Heart right ventricle (tissue), 16 donors: ENCODE results near the gene CC2D1A. TPM values are rescaled to one million over a fixed set of nuclear protein-coding genes. Genes with fewer than 3 reads are reported as not detected.

Source experiments
- ATAC-seq, 8 donors: fragments of 200-7000 bp; cut with Tn5 transposase; one replicate each; pipeline ENCODE4 v1.9.1; 2020; ENCODE audit warnings: mild to moderate bottlenecking in 8 of 8, moderate library complexity in 8 of 8, moderate number of reproducible peaks in 1 of 8
- DNase-seq, 2 donors: peaks; one replicate each; pipeline ENCODE4 v3.0.0-alpha.2; 2020
- H3K27ac ChIP-seq, 10 donors: fragments of 200-600 bp; sonication (generic) in 2 of 10; one replicate each; pipeline versions ENCODE4 v1.5.0 to v1.8.0; 2020 to 2022; ENCODE audit warnings: mild to moderate bottlenecking in 3 of 10
- H3K27me3 ChIP-seq, 7 donors: fragments of 200-600 bp; one replicate each; pipeline ENCODE4 v1.8.0; 2021 to 2022; ENCODE audit warnings: mild to moderate bottlenecking in 2 of 7
- H3K36me3 ChIP-seq, 9 donors: fragments of 200-600 bp; sonication (generic) in 1 of 9; one replicate each; pipeline versions ENCODE4 v1.5.0 to v1.8.0; 2020 to 2022; ENCODE audit warnings: mild to moderate bottlenecking in 2 of 9
- H3K4me1 ChIP-seq, 9 donors: fragments of 200-600 bp; sonication (generic) in 1 of 9; one replicate each; pipeline versions ENCODE4 v1.5.0 to v1.8.0; 2020 to 2022; ENCODE audit warnings: mild to moderate bottlenecking in 4 of 9
- H3K4me3 ChIP-seq, 10 donors: fragments of 200-600 bp; sonication (generic) in 2 of 10; one replicate each; pipeline versions ENCODE4 v1.5.0 to v1.8.0; 2020 to 2022; ENCODE audit warnings: mild to moderate bottlenecking in 7 of 10, moderate library complexity in 2 of 10
- H3K9me3 ChIP-seq, 11 donors: fragments of 200-600 bp in 10 of 11; sonication (generic) in 2 of 11; one replicate each; pipeline versions ENCODE4 v1.5.0 to v1.8.0; 2013 to 2022; ENCODE audit warnings: mild to moderate bottlenecking in 2 of 11, control low read depth in 1 of 11, moderate library complexity in 1 of 11
- WGBS, 2 donors: extraction: QIAGEN DNeasy Blood & Tissue Kit; methylation state at CpG; one replicate each; pipeline ENCODE4 v1.1.7; 2013; ENCODE audit warnings: inconsistent platforms in 1 of 2; 5-methylcytosine and 5-hydroxymethylcytosine counted together
- intact Hi-C, 10 donors: fragments of 100-400 bp; cut with DNase I; formaldehyde crosslinking; loops; one replicate each; pipeline versions ENCODE4 v1.11.1 to v1.14.2; 2022
- polyA plus RNA-seq, 2 donors: library from polyadenylated mRNA; stranded (reverse); fragments of 200-250 nt; gene quantifications; one replicate each; pipeline ENCODE4 v1.2.3, GENCODE V29; 2013
- total RNA-seq, 10 donors: library from RNA; stranded (reverse); fragmentation: NEBNext Ultra II Directional in 3 of 10; extraction: Animal tissue kit (Norgen Biotek cat#: 25700) in 3 of 10; gene quantifications; one replicate each; pipeline versions ENCODE4 v1.2.1 to v1.2.4, GENCODE V29; 2021 to 2023
- TF ChIP-seq, protein P1 (sequence below), 9 donors: fragments of 200-600 bp; sonication (generic) in 2 of 9; IDR thresholded peaks; one replicate each; pipeline versions ENCODE4 v1.5.0 to v1.8.0; 2021 to 2022; ENCODE audit warnings: antibody characterized with exemption in 9 of 9, mild to moderate bottlenecking in 5 of 9, moderate library complexity in 1 of 9
- donor health status: Arrhythmogenic right ventricular cardiomyopathy.
- donor health status: ischemic (EF 13 %, LVEDD 7.1; RV severe dilation, severe dysfunction).
- donor health status: healthy with polysubstance abuse.
- donor health status: DM: no; HTN: yes; CAD: no.
- donor health status: DM: no; HTN: no; CAD: no.
- donor health status: ischemic (EF 25% LVEDD 6.9; RV normal size, moderate dysfunction).
- donor health status: ischemic (EF 25% LVEDD 5.7; RV mildly dilated, moderate dysfunction).
- donor health status: healthy.
- donor health status: DM: yes; HTN: yes; CAD: no.
- donor health status: Ischemic cardiomyopathy.
- donor health status: ischemic (EF 35%, LVEDD 5.7; RV mildly dilated, moderate dysfunction).
- donor health status: nonischemic (EF 11% LVEDD 7.7; RV severe dilation, severe dysfunction).
- donor health status: DM: yes; HTN: yes; CAD: no.
- donor health status: PGD.
- donor health status: ischemic (EF 29% LVEDD 5.4; RV normal size, mild dysfunction).
- donor health status: nonischemic (EF 23%, LVEDD 6.1; RV moderate dilation, normal function).

The CC2D1A gene
- total and polyA plus RNA-seq, 12 donors, result 13.2 to 49.8 (median 19.0) TPM

DNA sequence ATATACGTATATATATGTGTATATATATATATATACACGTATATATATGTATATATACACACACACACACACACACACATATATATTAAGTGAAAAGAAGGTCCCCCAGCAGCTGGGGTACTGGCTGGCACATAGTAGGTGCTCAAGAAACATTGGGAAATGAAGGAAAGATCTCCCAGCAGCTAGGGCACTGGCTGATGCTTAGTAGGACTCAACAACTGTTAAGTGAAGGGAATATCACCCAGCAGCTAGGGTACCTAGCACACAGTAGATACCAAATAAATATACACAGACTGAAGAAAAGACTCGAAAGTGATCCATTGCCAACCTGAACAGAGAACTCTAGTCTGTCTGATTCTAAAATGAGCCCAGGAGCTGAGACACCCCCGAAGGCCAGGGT, 20.0 kb downstream of the CC2D1A start:
- Histone ChIP-seq H3K4me1 (peaks cover 0 to 18% (median 6%) of the 10 kb centered on the region in 9 donors), H3K36me3 (peaks cover 1 to 89% (median 26%) of the 10 kb centered on the region in 9 donors), H3K27ac (peak overlapping the region in 9 of 10 donors; percentile 54 to 89 (median 71)), H3K9me3 (peaks cover 0 to 3% (median 0%) of the 10 kb centered on the region in 11 donors), H3K27me3 (no peaks in the 10 kb centered on the region), H3K4me3 (no peak overlapping the region)
- intact Hi-C loops, result no loop called here
- TF ChIP-seq, protein P1, sequence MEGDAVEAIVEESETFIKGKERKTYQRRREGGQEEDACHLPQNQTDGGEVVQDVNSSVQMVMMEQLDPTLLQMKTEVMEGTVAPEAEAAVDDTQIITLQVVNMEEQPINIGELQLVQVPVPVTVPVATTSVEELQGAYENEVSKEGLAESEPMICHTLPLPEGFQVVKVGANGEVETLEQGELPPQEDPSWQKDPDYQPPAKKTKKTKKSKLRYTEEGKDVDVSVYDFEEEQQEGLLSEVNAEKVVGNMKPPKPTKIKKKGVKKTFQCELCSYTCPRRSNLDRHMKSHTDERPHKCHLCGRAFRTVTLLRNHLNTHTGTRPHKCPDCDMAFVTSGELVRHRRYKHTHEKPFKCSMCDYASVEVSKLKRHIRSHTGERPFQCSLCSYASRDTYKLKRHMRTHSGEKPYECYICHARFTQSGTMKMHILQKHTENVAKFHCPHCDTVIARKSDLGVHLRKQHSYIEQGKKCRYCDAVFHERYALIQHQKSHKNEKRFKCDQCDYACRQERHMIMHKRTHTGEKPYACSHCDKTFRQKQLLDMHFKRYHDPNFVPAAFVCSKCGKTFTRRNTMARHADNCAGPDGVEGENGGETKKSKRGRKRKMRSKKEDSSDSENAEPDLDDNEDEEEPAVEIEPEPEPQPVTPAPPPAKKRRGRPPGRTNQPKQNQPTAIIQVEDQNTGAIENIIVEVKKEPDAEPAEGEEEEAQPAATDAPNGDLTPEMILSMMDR (IDR thresholded peaks at IDR 0.05), result no peak
- ATAC-seq, result no peak
- 80 to 94% methylated on average over 4 of the region's 4 CpGs for WGBS, 2 donors
- no peak for DNase-seq

DNA sequence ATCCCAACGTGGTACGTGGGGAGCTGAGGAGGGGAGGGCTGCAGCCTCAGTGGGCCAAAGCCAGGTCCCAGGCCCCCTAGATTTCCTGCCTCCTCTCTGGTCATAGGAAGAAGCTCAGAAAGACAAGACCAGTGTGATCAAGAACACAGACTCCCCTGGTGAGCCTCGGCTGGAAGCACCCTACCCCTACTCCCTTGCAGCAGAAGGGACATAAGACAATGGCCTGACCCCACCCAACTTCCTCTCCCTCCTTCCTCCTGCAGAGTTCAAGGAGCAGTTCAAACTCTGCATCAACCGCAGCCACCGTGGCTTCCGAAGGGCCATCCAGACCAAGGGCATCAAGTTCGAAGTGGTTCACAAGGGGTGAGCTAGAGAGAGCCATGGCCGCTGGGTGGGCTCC, 20.7 kb downstream of the CC2D1A start:
- Histone ChIP-seq H3K9me3 (no peaks in the 10 kb centered on the region), H3K36me3 (peaks cover 0 to 89% (median 19%) of the 10 kb centered on the region in 9 donors), H3K4me3 (peak overlapping the region in 3 of 10 donors; percentile 1 to 28 (median 8)), H3K4me1 (peaks cover 0 to 18% (median 6%) of the 10 kb centered on the region in 9 donors), H3K27ac (peak overlapping the region in 9 of 10 donors; percentile 54 to 89 (median 71)), H3K27me3 (no peaks in the 10 kb centered on the region)
- DNase-seq, result peak in 1 of 2 donors; percentile 31
- WGBS, 2 donors, result 75 to 85% methylated on average over 8 of the region's 8 CpGs
- intact Hi-C loops, result no loop called here
- TF ChIP-seq, protein P1 (IDR thresholded peaks at IDR 0.05), result no peak
- peak in 6 of 8 donors; percentile 27 to 81 (median 62) for ATAC-seq

DNA sequence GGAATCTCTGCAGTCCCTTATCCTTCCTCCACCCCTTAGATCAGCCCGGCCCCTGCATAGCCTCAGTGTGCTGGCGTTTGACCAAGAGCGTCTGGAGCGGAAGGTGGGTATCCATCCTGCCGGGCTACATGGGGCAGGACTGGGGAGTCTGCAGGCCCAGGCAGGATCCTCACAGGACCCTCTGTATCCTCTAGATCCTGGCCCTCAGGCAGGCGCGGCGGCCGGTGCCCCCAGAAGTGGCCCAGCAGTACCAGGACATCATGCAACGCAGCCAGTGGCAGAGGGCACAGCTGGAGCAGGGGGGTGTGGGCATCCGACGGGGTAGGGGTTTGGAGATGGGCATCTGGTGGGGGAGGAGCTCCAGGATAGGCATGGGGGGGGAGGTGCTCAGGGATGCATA, 23.3 kb downstream of the CC2D1A start:
- WGBS, 2 donors, result 81 to 85% methylated on average over 12 of the region's 12 CpGs
- no peak for ATAC-seq
- no peak for DNase-seq
- Histone ChIP-seq H3K27ac (no peak overlapping the region), H3K4me3 (no peak overlapping the region), H3K4me1 (peaks cover 0 to 18% (median 6%) of the 10 kb centered on the region in 9 donors), H3K27me3 (no peaks in the 10 kb centered on the region), H3K9me3 (no peaks in the 10 kb centered on the region), H3K36me3 (peaks cover 0 to 64% (median 13%) of the 10 kb centered on the region in 9 donors)
- TF ChIP-seq, protein P1 (IDR thresholded peaks at IDR 0.05), result no peak
- intact Hi-C loops, result no loop called here

DNA sequence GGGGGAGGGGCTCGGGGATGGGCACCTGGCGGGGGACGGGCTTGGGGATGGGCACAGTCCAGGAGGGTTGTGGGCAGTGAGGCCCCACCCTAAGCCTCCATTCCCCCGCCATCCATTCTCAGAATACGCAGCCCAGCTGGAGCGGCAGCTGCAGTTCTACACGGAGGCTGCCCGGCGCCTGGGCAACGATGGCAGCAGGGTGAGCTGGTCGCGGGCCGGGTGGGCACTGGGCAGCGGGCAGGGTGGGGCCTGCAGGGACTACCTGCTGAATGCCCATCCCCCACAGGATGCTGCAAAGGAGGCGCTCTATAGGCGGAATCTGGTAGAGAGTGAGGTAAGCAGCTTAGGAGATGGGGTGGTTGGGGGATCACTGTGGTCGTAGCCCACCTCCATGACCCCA, 24.0 kb downstream of the CC2D1A start:
- H3K9me3 ChIP-seq, result no peaks in the 10 kb centered on the region
- WGBS, 2 donors, result 92 to 94% methylated on average over 16 to 17 of the region's 17 CpGs
- peaks cover 0 to 58% (median 10%) of the 10 kb centered on the region in 9 donors for H3K36me3 ChIP-seq
- intact Hi-C loops, result no loop called here
- peaks cover 0 to 18% (median 6%) of the 10 kb centered on the region in 9 donors for H3K4me1 ChIP-seq
- no peak overlapping the region for H3K4me3 ChIP-seq
- no peak for DNase-seq
- TF ChIP-seq, protein P1 (IDR thresholded peaks at IDR 0.05), result no peak
- no peak overlapping the region for H3K27ac ChIP-seq
- H3K27me3 ChIP-seq, result peaks cover 0 to 4% (median 0%) of the 10 kb centered on the region in 7 donors
- no peak for ATAC-seq
